Inflammatory macrophage (primary cell): ENCODE measurements around the gene DST.
A peak's percentile ranks its signal among the peaks of the same experiment; 100 is the strongest.

Source experiments
- DNase-seq, 2 donors: peaks; one replicate each; pipeline ENCODE4 v3.0.0-alpha.2; 2020 to 2022

Gene DST

DNA sequence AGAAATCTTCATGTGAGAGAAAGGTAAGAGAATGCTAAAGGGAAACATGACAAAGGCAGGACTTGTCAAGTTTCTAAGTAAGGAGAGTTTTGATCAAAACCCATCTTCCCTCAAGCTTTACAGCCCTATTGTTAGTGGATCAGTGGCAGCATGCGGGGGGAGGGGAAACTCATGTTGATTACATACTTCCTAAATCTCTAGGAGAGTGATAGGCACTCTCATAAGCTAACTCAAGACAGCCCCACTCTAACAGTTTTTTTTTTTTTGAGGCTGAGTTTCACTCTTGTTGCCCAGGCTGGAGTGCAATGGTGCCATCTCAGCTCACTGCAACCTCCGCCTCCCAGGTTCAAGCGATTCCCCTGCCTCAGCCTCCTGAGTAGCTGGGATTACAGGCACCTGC, 18.6 kb upstream of the DST start:
- DNase-seq, result peak; percentile 26 to 48

DNA sequence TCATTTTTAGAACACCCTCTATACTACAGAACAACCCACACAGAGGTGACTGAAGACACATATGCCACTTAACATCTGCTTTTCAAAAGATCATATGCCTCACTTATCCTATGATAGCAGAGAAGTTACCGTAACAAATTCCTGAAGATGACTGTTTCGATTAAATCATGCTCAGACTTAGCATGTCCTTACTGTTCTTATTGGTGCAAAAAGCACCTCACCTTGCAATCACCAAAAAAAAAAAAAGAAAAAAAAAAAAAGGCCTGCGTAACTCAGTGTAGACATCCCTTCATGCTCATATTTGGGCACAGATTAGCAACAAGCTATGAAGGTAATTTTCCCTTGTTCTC, 17.7 kb upstream of the DST start:
- peak; percentile 27 to 56 for DNase-seq

DNA sequence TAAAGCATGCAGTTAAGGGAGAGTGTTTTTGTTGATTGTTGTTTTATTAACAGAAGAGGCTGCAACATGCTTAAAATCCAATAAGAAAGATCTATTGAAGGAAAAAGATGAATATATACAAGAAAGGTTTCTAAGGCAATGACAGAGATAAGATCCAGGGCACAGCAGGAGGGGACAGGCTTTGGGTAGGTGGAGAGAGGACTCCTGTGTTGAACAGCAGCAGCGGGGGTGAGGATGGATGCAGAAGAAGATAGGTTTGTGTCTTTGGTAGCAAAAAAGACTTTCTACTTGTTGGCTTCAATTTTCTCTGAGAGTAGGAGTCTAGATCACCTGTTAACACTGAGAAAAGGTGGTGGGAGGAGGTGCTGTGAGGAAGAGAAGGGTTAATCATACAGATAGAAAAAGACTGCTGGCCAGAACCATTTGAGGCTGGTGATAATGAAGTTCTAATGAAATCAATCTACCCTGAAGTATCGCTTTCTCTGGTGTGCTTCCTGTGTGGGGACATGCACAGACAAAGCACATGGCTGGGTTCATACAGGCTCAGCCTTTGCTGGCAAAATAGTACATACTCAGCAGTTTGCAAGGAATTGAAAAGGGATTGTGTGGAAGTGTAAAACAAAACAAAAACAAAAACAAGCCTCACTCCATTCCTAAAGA, 17.2 kb upstream of the DST start:
- no peak for DNase-seq

DNA sequence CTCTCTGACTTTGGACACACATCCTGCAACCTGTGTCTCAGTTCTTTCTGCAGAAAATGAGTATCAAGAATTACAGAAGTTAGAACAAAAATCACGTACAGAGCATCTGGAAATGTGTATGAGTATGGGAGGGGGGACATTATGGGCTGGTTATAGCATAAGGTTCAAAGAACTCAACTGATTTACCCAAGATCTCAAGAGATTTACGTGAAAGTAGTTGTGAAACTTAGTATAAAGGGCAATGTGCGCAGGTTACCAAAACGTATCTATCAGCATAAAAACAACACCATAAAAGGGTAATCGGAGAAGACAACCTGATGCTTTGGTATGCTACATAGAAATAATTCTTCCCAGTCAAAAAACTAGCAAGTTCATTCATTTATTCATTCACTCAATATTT, 15.6 kb upstream of the DST start:
- DNase-seq, result no peak

DNA sequence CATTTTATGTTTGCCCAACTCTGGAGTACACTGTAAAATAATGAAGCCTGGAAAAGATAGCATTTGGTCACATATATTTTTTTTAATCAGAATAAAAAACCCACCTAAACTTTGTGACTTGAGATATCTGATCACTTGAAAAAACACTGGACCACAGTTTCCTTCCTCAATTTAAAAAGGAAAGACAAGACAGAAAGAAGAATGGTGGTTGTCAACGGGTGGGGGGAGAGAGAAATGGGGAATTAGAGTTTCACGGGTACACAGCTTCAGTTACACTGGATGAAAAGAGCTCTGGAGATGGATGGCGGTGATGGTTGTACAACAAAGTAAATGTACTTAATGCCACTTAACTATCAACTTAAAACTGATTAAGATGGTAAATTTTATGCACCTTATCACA, 14.7 kb upstream of the DST start:
- no peak for DNase-seq

DNA sequence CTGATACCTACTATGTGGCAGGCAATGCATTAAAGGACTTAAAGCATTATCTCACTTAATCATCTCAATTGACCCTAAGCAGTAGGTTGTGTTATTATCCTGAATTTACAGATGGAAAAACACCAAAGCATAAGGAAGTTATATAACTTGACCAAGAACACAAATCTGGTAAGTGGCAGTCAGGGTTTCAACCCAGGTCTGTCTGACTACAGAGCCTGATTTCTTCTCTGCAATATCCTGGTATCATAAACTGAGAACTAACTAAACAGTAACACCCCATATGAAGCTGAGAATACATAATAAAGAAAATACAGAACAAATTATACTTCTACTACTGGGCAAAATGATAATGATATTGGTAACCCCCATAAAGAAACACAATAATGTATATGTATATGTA, 13.8 kb upstream of the DST start:
- no peak for DNase-seq

DNA sequence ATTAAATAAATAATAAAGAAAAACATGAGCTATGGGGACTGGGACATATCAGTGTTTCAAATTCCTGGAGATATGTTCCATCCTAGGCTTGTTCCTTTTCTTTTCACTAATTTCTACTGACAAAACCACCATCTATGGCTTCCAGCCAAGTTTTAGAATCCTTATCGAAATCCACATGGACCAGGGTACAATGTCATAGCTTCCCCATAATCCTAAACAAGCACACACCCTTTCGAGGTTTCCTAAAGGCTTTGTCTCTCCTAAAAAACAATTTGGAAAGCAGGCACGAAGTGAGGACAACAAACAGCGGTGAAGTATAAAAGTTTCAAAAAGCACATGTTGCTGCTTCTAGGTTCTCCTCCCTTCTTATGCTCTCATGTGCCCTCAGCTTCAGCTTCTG, 13.3 kb upstream of the DST start:
- no peak for DNase-seq

DNA sequence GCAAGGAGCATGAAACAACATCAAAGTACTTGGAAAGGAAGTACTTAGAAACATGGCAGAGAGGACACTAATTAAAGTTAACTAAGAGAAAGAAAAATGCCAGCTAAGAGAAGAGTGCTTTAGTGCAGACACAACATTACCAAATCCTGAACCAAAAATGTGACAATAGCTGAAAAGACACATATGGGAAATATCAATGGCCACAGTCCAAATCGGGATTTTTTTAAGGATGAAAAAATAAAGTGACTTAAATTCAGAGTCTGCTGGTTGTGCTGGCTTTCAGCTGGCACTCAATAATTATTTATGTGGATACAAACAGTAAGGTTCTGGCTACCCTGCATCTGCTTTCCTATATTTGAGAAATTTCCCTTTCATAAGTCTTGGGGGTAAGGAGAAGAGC, 12.6 kb upstream of the DST start:
- DNase-seq, result no peak

DNA sequence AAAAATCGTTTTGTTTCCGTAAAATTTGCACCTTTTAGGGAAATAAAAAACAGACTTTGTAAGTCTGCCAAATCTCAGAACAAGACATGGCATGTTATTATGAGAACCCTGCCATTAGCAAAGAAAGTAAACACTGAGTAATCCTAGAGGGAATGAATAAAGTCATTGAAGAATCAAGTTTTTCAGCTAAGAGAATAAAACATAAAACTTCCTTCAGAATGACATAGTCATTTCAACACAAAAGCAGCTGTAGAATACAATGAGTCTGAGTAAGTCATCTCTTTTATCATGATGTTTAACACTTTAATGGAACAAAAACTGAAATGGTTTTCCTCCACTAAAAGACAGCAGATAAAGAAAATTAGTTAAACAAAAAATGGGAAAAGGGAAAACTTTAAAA, 10.3 kb upstream of the DST start:
- DNase-seq, result no peak

DNA sequence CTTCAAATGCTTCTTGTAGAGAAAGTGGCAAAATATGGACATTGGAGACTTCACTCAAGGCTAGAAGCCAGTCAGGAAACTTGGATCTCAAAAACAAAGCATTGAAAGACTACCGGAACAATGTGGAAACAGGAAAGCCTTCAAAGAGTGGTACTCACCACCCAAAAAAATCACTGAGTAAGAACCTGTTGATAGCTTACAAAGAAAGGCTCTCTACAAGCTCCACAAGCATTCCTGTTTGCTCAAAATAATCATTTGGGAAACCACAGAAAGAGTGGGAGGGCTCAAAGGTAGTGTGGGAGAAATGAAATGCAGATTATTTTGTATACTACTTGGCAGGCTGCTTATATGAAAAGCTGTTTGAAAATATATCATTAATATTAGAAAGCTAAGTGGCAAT, 9.5 kb upstream of the DST start:
- DNase-seq, result no peak

DNA sequence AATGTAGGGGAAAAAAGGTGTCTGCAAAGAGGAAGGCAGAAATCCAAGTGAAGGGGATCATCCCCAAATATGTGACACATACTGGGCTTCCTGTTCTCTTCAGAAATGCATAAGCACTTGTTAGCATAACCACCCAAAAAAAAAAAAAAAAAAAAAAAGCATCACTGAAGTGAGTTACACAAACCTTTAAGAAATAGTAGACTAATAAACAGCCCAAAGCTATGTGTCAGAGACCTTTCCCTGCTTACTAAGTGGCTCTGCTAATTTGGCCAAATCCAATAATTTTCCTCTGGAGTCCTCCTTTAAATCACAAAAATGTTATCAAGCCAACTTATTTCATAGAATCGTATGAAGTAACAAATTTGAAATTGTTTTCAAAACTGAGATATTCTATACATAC, 7.5 kb upstream of the DST start:
- DNase-seq, result no peak

DNA sequence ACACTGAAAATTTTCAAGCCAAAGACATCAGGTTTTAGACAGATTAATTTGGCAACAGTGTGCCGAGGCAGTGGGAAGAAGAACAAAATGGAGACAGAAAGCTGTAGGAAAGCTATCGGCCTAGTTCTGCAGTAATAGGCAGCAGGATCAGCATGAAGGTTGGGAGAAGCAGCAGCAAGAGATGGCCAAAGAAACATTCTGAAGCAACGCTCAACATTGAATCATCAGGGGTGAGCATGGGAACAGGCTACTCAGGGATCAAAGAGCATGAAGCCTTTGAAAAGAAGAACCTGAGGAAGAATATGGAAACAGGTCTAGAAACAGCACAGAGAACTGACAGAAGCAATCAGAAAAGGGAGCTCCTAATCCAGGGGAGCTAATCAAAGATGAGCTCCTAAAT, 7.1 kb upstream of the DST start:
- no peak for DNase-seq

DNA sequence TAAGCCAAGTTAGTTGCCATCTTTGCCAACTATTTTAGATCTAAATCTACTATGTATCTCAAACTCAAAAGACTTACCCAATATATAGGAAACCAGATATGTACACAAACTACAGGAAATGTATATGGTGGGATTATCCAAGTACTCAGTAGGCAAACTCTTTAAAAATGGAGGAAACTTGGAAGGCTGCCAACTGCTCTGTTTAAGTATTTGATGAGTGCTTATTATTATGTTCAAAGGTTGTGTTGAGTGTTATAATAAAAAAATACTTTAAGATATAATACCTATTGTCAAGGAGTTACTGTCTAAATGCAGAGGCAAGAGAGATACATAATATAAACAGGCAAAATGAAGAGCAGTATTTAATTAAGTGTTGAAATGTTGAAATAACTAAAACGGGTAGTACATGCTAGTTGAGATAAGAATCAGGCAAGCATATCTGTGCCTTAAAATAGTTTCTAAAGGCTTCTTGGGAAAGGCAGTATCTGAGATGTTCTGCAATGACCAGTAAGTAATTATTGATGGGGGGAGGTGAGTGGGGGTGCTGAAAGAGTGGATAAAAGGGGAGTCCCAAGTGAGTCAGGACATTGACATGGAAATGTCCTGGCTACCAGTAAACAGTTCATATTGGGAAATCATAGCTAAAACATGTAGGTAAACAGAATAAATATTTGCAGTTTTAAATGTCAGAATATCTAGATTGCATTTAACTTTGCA, 6.5 kb upstream of the DST start:
- no peak for DNase-seq

DNA sequence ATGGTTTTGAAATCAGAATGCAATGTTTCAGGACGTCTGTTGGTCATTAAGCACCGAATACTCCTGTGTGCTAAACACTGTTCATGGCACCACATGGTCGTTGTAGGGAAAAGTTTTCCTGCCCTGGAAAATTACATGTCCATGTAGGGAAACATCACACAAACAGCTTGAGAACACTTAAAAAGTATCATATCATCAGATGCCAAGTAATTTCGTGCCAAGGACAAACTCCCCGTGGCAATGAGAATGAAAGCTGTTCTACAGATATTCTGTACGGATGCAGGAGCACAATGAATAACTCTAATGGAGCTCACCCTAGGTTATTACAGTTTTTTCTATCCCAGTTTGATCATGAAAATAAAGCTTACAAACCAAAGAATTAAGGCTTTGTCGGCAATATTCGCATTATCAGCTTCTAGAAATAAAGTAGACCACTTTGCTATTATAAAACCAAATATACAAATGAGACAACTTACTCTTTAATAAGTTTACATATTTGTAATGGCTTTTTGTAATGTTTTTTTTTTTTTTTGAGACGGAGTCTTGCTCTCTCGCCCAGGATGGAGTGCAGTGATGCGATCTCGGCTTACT, 4.6 kb upstream of the DST start:
- no peak for DNase-seq

DNA sequence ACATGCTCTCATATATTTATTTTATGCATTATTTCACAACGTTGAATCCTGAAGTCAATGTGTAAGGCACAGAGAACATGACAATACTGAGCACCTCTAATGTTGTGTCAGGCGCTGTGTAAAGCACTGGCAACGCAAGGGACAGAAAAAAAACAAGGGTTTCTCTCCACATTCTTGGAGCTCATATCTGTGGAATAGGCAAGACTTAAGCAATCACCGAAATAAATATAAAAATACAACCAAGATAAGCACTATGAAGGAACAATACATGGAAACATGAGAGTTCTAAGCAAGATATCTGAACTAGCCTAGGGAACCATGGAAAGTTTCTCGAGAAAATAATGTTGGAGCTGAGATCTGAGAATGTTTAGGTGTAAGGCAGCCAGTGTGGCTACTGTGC, 1.7 kb upstream of the DST start:
- DNase-seq, result no peak

DNA sequence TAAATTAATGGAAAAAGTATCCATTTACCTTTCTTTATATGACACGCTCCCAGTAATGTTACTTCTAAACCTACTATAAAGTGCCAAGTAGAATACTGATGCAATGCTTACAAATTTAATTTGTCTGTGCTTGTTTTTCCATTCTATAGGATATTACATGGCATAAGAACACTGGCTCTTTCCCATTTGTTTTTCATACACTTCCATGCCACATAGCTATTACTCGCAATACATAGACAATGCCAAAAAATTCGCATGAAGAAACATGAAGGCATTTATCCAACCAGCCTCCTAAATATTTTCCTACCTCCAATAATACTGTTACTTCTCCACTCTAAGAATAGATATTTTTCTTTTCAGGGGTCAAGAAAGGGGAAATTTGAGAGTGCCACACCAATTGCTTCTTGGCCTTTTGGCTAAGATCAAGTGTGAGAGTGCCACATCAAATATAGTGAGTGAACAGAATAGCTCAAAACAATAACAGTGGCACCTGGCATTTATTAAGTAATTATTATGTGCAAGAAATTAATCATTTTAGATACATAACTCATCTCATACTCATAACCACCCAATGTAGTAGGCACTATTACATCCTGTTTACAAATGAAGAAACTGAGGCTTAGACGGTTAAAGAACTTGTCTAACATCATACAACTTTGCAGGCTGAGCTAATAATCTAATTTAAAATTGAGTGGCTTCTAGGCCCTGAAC, 845 bp upstream of the DST start:
- no peak for DNase-seq

DNA sequence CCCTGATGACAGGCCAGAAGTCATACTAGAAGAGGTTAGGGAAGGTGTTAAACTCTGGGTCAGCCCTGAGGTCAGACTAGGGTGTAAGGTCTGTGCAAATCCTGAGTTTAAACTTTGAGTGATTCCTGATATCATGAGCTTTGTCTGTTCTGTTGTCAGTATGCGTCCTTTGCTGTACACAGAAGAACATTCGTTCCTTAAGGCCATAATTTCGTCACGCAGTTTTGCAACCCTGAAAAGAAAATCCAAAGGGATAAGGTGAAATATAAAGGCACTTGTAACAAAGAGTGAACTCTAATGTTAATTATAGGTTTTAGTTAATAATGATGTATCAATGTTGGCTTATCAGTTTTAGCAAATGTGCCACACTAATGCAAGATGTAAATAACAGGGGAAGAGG, 2.3 kb downstream of the DST start:
- DNase-seq, result no peak

DNA sequence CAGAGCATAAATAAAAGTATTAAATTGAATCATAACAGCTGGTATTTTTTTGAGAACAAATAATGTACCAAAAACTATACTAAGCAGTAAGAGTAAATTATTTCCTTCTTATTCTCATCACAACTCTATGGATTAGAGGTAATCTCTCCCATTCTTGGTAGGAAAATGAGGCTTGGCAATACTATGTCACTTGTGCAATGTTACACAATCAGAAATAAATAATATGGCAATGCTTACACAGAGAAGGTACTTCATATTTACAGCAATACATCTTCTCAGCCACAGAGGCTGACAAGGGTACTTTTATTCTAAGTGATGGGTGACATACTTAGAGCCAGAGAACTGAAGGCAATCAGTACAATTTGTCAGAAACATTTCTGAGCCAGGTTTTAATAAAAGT, 3.9 kb downstream of the DST start:
- DNase-seq, result no peak

DNA sequence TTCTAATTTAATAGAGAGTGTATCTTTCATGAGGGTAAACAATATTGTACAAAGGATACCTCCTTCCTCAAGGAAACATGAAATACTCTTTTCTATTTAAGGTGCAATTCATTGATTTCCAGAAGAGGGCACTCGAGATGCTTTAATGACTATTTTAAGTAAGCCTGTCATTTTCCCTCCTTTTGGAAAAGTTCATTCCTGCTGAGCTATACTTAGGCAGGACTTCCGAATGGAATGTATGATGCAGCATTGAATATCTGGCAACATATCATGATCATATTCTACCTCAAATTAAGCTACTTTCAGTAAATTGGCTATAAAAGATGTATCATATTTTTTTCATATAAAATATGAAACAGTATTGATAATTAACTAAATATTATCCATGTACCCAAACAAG, 5.0 kb downstream of the DST start:
- DNase-seq, result peak; percentile 46 to 54

DNA sequence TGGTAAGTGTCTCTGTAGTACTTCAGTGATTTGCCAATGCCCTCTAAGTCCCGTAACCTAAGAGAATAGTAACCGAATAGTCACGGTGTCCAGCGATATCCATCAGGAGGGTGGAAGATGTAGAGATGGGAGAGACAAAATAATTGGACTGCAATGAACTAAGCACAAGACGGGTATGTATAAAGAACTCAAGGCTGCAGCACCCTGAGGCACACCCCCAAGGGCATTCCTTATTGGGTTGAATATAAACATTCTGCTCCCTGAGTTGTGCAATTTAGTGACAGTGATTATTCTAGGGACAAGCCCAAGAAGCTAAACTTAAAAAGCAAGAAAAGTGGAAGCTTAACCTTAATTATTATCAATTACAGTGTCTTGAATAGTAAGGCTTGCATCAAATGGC, 14.6 kb downstream of the DST start:
- DNase-seq, result no peak

DNA sequence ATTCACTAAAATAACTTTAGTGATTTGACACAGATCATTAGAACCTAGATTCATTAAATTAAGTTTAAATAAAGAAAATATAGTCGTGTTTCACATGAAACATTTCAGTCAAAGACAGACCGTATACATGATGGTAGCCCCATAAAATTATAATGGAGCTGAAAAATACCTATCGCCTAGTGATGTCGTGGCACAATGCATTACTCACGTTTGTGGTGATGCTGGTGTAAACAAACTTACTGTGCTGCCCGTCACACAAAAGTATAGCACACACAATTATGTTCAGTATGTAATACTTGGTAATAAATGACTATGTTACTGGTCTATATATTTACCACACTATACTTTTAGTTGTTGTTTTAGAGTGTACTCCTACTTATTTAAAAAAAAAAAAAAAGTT, 17.3 kb downstream of the DST start:
- DNase-seq, result no peak

DNA sequence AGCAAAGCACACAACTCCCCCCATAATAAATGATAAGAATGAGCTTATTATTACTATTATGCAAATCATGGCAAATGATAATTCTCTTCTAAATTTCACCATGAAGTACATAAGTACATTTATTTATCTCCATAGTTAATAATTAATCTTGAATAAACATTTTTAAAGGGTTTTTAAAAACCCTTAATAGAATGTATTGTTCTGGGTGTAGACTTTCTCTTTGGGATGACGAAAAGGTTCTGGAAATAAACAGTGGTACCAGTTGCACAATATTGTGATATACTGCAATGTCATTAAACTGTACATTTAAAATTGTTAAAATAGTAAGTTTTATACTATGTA, 18.0 kb downstream of the DST start:
- no peak for DNase-seq

DNA sequence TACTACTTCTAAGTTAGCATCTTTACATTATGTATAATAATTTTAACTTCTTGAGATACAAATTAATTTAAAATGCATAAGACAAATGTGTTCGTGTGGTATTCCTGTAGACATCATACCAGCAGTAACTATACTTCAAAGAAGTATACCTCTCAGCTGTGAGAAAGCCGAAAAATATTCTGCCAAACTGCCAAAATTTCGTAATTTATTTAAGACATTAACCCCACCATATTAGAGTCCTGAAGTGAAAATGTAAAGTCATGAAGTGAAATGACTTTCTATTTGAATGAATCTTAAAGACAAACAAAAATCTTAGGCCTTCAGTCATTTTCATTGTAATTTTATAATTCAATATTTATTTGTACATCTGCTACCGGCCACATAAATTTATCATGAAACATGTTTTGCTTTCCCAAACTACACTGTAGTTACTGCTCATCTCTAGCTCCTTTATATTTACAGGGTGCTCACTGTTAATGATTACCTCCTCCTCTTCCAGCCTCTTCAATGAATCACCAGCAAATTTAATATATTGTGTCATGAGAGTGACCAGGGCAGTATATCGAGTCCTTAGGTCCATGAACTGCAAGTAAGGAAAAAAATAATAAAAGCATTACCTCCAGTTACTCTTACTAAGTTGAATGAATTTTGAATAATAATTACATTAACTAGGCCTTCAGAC, 18.5 kb downstream of the DST start:
- no peak for DNase-seq
